Ramos (cell line): ENCODE measurements around the gene AMZ1.

Source experiments
- in situ Hi-C: fragments of 300-500 bp; cut with MboI; formaldehyde crosslinking; loops from one replicate; pipeline ENCODE4 v1.14.3; 2022; ENCODE audit warnings: low sequenced_read_pairs; ENCODE audit not compliant: unreplicated experiment

The AMZ1 gene

GRCh38 chr7:2708041-2708440 is 20.0 kb downstream of the AMZ1 start:
- in situ Hi-C loops = no loop called here

DNA sequence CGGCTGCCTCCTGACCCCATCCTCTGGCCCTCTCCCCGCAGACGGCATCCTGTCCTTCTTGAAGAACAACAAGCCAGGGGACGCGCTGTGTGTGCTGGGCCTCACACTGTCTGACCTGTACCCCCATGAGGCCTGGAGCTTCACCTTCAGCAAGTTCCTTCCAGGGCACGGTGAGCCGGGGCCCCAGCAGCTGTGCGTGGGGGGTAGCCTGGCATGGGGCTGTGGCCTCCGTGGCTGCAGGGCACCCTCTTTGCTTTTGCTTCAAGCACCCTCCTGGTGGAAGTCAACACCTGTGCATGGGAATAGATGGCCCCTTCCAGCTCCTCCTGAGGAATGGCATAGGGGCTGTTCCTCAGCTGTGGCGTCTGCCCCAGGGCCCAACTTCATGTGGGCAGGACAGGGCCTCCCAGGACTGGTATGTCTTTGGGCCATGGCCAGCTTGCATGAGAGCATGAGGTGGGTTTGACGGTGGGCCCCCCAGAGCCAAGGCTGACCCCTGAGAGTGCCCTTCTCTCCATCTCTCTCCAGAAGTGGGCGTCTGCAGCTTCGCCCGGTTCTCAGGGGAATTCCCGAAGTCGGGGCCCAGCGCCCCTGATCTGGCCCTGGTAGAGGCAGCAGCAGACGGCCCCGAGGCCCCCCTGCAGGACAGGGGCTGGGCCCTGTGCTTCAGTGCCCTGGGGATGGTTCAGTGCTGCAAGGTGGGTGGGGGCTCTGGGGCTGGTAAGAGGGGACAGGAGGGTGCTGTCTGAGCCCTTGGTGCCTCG is 20.7 kb downstream of the AMZ1 start:
- in situ Hi-C loops = no loop called here

GRCh38 chr7:2709553-2710285 is 21.7 kb downstream of the AMZ1 start:
- in situ Hi-C loops = no loop called here

GRCh38 chr7:2710286-2710655 is 22.3 kb downstream of the AMZ1 start:
- in situ Hi-C loops = no loop called here

DNA sequence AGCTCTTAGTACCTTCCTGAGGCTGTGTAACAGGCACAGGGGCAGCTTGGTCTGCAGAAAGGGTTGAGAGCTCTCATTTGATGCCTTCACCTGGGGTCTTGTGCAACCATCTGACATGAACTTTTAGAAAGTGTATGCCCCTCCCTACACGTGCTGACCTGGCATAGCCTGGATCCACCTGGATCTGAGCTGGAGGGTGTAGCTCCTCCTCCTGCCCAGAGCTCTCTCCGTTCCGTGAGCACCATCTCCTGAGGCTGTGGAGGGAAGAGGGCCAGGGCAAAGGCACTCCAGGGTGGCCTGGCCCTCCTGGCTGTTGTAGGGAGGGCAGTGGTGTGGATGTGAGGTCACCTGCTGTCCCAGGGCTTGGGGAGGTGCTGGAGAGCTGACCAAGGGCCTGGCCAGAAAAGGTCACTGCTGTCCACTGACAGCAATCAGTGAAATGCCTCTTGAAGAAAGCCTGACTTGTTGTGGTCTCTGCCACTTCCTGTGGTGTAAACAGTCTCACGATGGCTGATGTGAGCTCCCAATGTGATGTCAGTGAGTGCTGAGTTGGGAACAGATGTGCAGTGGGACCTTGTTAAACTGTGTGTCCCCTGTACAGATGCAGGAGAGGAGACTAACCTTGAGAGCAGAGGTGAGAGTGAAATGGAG is 23.0 kb downstream of the AMZ1 start:
- in situ Hi-C loops = no loop called here

DNA sequence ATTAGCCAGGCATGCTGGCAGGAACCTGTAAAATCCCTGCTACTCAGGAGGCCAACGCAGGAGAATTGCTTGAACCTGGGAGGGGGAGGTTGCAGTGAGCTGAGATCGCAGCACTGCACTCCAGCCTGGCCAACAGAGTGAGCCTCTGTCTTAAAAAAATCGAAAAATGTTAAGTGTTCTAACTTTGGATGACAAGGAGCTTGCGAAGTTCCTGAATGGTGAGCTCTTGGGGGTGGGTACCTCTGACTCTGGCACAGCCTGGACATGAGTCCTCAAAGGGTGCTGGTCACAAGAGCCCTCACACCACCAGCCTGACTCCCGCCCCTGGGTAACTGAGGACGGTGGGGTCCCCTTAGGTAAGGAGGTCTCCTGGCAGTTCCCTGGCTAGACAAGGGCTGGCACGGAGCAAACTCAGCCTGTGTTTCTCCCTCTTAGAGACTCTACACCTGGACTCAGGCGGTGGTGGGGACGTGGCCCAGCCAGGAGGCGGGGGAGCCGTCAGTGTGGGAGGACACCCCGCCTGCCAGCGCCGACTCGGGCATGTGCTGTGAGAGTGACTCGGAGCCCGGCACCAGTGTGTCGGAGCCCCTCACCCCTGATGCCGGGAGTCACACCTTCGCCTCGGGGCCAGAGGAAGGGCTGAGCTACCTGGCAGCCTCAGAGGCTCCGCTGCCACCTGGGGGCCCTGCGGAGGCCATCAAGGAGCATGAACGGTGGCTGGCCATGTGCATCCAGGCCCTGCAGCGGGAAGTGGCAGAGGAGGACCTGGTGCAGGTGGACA is 24.1 kb downstream of the AMZ1 start:
- in situ Hi-C loops = no loop called here

DNA sequence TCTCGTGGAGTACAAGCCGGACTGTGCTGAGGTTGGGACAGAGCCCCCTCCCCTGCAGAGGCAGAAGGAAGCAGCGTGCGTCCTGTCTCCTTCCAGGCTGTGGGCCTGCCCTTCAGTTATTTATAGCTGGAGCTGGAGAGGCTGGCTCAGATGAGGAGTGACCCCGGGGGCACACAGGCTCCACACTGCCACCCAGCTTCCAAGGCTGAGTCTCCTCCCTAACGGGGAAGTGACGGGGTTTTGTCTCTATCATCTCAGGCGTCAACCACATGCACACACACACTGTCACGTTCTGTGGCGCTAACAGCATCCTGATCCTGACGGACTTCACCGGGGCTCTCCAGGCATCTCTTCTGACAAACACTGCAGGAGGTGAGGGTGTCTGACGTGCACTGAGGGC is 25.4 kb downstream of the AMZ1 start:
- in situ Hi-C loops = no loop called here

DNA sequence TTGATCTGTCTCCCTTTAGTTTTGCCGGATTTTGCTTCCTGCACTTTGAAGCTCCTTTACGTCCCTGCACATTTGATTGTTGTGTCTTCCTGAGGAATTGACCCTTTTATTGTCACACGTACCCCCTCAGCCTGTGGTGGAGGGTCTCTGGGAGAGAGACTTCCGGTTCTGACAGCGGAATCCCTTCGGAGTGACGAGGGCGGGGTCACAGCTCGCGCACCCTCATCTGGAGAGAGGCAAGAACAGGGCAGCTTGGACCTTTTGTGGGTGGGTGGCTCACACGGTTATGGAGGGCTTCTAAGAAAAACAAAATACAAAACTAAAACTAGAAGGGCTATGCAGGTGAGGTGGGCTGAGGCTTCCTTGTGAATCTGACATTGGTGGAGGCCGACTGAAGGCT is 26.0 kb downstream of the AMZ1 start:
- in situ Hi-C loops = no loop called here

GRCh38 chr7:2714636-2715035 is 26.6 kb downstream of the AMZ1 start:
- in situ Hi-C loops = no loop called here

DNA sequence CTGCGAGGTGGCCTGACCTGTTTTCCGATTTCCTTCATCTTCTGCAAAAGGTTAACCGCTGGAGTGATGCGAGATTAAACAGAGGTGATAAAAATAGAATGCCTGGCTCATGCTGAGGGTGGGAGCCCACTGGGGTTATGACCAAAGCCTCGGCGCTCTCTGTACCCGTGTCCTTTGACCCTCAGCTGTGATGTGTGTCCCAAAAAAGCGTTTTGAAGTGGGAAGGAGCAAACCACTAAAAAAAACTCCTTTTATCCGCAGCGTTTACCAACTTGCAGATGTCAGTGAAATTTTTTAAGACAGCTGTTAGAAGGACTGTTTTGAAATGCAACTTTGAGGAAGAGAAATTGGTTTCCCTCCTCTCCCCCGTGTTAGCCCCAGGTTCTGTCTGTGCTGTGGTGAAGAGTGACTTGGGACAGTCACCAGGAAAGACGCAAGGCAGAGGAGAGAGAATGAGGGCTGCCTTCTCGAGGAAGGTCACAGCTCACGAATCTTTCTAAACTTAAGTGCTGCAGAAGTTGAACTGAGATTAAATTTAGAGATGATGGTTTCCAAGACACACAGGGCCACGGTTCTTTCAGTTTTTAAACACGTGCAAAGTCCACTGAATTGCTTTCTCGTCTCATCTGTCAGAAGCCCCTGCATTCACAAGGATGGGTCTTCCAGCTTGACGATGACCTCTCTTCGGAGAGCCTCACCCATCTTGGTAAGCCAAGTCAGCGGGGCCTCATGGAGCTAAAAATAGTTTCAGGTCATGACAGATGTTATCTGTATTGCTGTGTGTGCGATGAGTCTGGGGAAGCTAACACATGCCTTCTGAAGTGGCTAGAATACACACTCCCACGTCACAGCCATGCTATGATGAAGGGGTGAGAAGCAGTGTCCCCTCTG is 27.6 kb downstream of the AMZ1 start:
- in situ Hi-C loops = no loop called here

GRCh38 chr7:2716488-2716887 is 28.5 kb downstream of the AMZ1 start:
- in situ Hi-C loops = no loop called here

GRCh38 chr7:2716906-2717292 is 28.9 kb downstream of the AMZ1 start:
- in situ Hi-C loops = no loop called here

- in situ Hi-C loops = no loop called here
Measured at GRCh38 chr7:2717293-2718261, 29.6 kb downstream of the AMZ1 start.

DNA sequence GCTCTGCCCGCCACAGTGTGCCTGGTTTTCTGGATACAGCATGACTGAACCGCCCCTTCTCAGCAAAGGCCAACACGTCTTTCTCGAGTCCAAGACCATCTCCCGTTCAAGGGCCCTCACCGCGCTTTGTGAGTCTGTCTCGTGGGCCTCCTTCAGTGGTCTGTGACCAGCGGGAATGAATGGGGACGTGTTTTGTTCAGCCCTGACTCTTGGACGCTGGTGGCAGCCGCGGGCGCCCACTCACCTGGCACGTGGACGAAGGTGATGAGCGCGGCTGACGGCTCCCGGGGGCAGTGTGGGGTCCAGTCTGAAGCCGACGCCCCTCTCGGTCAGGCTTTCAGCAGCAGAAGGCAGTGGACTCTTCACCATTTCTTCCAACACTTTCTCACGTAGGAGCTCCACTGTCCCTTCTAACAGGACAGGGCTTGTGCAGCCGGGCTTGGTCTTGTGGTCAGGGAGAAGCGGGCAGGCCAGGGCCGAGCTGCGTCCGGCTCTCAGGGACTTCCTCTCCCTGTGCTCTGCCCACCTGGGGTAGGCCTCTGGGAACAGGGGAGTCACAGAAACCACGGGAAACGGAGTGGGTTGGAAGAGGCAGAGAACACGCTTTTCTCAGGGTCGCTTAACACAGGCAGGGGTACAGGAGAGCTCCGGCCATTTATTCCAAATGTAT is 30.4 kb downstream of the AMZ1 start:
- in situ Hi-C loops = no loop called here

- in situ Hi-C loops = no loop called here
Measured at GRCh38 chr7:2719007-2719406, 31.0 kb downstream of the AMZ1 start.

DNA sequence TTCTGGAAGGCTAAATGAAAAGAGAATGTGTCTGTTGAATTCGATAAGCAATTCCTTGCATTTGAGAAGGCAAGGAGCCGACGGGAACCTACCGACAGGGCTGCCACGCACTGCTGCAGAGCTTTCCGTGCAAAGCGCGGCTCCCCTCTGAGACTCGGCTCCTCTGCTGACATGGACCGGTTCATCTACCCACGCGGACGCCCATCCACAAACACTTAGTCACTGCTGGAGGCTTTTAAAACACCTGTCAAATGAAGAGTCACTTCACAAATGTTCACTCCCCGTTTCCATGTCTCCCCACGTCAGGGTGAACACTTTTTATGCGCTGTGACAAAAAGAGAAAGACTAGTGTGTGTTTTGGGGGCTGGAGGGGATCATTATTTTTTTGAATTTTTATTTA is 32.0 kb downstream of the AMZ1 start:
- in situ Hi-C loops = no loop called here

DNA sequence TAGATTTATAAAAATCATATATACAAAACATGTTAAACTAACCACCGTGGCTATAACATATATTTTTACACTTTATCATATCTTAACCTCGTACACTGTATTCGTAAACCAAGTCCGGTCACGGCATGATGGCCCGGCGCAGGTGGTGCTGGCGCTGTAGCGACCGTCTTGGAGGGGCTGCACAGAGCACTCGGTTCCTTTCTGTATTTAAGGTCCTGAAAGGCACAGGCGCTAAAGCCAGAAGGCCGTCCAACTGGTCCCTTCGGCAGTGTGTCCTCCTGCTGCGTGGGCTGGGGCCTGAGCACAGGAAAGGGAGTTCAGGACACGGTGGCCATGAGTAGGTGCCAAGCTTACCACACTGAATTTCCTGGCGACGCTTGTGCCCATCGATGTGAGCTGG is 33.8 kb downstream of the AMZ1 start:
- in situ Hi-C loops = no loop called here

DNA sequence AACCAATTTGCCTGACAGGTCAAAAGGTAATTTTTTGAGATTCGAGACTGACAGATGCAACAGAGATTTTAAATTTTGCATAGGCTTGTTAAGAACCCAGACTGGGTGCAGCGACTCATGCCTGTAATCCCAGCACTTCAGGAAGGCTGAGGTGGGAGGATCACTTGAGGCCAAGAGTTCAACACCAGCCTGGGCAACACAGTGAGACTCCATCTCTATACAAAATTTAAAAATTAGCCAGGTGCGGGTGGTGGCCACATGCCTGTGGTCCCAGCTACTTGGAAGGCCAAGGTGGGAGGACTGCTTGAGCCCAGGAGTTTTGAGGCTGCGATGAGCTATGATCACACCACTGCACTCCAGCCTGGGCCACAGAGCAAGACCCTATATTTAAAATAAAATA is 34.6 kb downstream of the AMZ1 start:
- in situ Hi-C loops = no loop called here
